Keratinocyte (primary cell): ENCODE measurements around the gene USP34. TPM values are rescaled to one million over a fixed set of nuclear protein-coding genes. Genes with fewer than 3 reads are reported as not detected.

Experiments
- DNase-seq: peaks from one replicate; pipeline ENCODE4 v3.0.0-alpha.2; 2011; ENCODE audit warnings: low read depth, missing footprints, low spot score
- FAIRE-seq: peaks from 2 replicates; lab custom pipeline; 2011; peaks lifted over from hg19 to GRCh38; lab: Jason Lieb, UNC
- H2AFZ ChIP-seq: 2 replicates; pipeline ENCODE4 v1.6.0; 2012; ENCODE audit warnings: low read length, control low read depth, inconsistent platforms; ENCODE audit not compliant: control insufficient read depth
- H3K27ac ChIP-seq: 2 replicates; pipeline ENCODE4 v1.5.1; 2011; ENCODE audit warnings: low read length; ENCODE audit not compliant: control insufficient read depth, insufficient read depth
- H3K27me3 ChIP-seq: 3 replicates; pipeline ENCODE4 v1.6.0; 2011; ENCODE audit warnings: low read length; ENCODE audit not compliant: control insufficient read depth, insufficient read depth; ENCODE audit errors: extremely low read depth
- H3K36me3 ChIP-seq, 2 experiments: 2 replicates in 1 of 2; 3 replicates in 1 of 2; pipeline ENCODE4 v1.5.1; 2011; ENCODE audit warnings: low read length in 2 of 2, mild to moderate bottlenecking in 1 of 2; ENCODE audit not compliant: control insufficient read depth in 2 of 2, insufficient read depth in 2 of 2; ENCODE audit errors: extremely low read depth in 1 of 2
- H3K4me1 ChIP-seq: 3 replicates; pipeline ENCODE4 v1.5.1; 2011; ENCODE audit warnings: low read length; ENCODE audit not compliant: control insufficient read depth, insufficient read depth; ENCODE audit errors: extremely low read depth
- H3K4me2 ChIP-seq: 3 replicates; pipeline ENCODE4 v1.6.0; 2011; ENCODE audit warnings: low read depth, low read length; ENCODE audit not compliant: control insufficient read depth, insufficient read depth; ENCODE audit errors: extremely low read depth
- H3K4me3 ChIP-seq, 3 experiments: fragments of 200-600 bp in 1 of 3; sonication (generic) in 1 of 3; 2 replicates in 2 of 3; 3 replicates in 1 of 3; pipeline ENCODE4 v1.5.1; 2011 to 2016; ENCODE audit warnings: low read length in 3 of 3, mild to moderate bottlenecking in 3 of 3, control low read depth in 2 of 3, inconsistent platforms in 1 of 3, low read depth in 1 of 3, mixed read lengths in 1 of 3, mixed run types in 1 of 3, moderate library complexity in 1 of 3; ENCODE audit not compliant: control insufficient read depth in 2 of 3, insufficient read depth in 2 of 3; ENCODE audit errors: extremely low read depth in 1 of 3
- H3K79me2 ChIP-seq: 2 replicates; pipeline ENCODE4 v1.6.0; 2012; ENCODE audit warnings: low read length; ENCODE audit not compliant: control insufficient read depth, insufficient read depth
- H3K9ac ChIP-seq: 3 replicates; pipeline ENCODE4 v1.6.0; 2011; ENCODE audit warnings: low read length; ENCODE audit not compliant: control insufficient read depth, insufficient read depth; ENCODE audit errors: extremely low read depth
- H3K9me1 ChIP-seq: 3 replicates; pipeline ENCODE4 v1.6.0; 2011; ENCODE audit warnings: low read length; ENCODE audit not compliant: control insufficient read depth, insufficient read depth; ENCODE audit errors: extremely low read depth
- H3K9me3 ChIP-seq: 2 replicates; pipeline ENCODE4 v1.5.1; 2012; ENCODE audit warnings: low read depth, low read length; ENCODE audit not compliant: control insufficient read depth
- H4K20me1 ChIP-seq: 3 replicates; pipeline ENCODE4 v1.6.0; 2011; ENCODE audit warnings: low read length; ENCODE audit not compliant: control insufficient read depth, insufficient read depth; ENCODE audit errors: extremely low read depth
- CTCF ChIP-seq, 3 experiments: IDR thresholded peaks in 1 of 3; conservative IDR thresholded peaks in 1 of 3; optimal IDR thresholded peaks in 1 of 3; 2 replicates in 2 of 3; 3 replicates in 1 of 3; pipeline versions ENCODE3 to v1.5.1; 2011; ENCODE audit warnings: low read length in 3 of 3, mild to moderate bottlenecking in 3 of 3, moderate library complexity in 2 of 3, control low read depth in 1 of 3, inconsistent platforms in 1 of 3; ENCODE audit not compliant: insufficient read depth in 2 of 3; ENCODE audit errors: extremely low read depth in 1 of 3
- EZH2 ChIP-seq: IDR thresholded peaks from one replicate; pipeline ENCODE4 v1.6.1; 2012; ENCODE audit warnings: inconsistent platforms, mild to moderate bottlenecking, low read length, moderate library complexity
- dilution Hi-C: fragments of 300-500 bp; cut with MboI; formaldehyde crosslinking; loops from one replicate; pipeline ENCODE4 v1.7.0; 2020; ENCODE audit warnings: low sequenced_read_pairs; ENCODE audit not compliant: extremely low pct_ligation_motif_present
- polyA plus RNA-seq, 5 experiments: library from polyadenylated mRNA; depleted of rRNA in 3 of 5; stranded (reverse) in 3 of 5; stranded (forward) in 1 of 5; unstranded in 1 of 5; fragments of >200 nt; gene quantifications; 1 replicate in 1 of 5; 2 replicates in 3 of 5; 3 replicates in 1 of 5; pipeline versions ENCODE4 v1.2.1 to v1.2.3, GENCODE V29; 2011 to 2012; ENCODE audit warnings: missing spikeins in 2 of 5, low read depth in 1 of 5, low replicate concordance in 1 of 5

The USP34 gene
- polyA plus RNA-seq, 1 donor (not counting 4 experiments of a cell fraction or from before 2014, with no cell fraction given), result 54.7 TPM

- H3K4me3 ChIP-seq, result peak overlapping the region; percentile 47 to 78 (median 69)
- no peaks in the 10 kb centered on the region for H4K20me1 ChIP-seq
- H3K36me3 ChIP-seq, result peaks cover 7 to 23% of the 10 kb centered on the region in 2 experiments
- no peak for TF ChIP-seq EZH2
- no peak for TF ChIP-seq CTCF (optimal IDR thresholded peaks at IDR 0.05 in 1 of 3, IDR thresholded peaks at IDR 0.05 in 1 of 3, conservative IDR thresholded peaks at IDR 0.05 in 1 of 3; ENCODE audit: extremely low read depth in 1 of 3, insufficient read depth in 2 of 3, low read length in 3 of 3)
- H3K4me1 ChIP-seq, result peaks cover 37% of the 10 kb centered on the region
- no peaks in the 10 kb centered on the region for H3K27me3 ChIP-seq
- no peaks in the 10 kb centered on the region for H3K9me3 ChIP-seq
- peak overlapping the region; percentile 78 for H2AFZ ChIP-seq
- peak overlapping the region; percentile 88 for H3K9ac ChIP-seq
- no peaks in the 10 kb centered on the region for H3K9me1 ChIP-seq
- dilution Hi-C loops, result no loop called here
- FAIRE-seq (no peak), DNase-seq (no peak)
- peak overlapping the region; percentile 88 for H3K4me2 ChIP-seq
- H3K27ac ChIP-seq, result peak overlapping the region; percentile 85
- peaks cover 8% of the 10 kb centered on the region for H3K79me2 ChIP-seq
Observed at GRCh38 chr2:61177727-61178549, 292.9 kb downstream of the USP34 start.

GRCh38 chr2:61176755-61177726, 293.8 kb downstream of the USP34 start:
- Histone ChIP-seq H3K4me2 (peak overlapping the region; percentile 88), H3K9me1 (no peaks in the 10 kb centered on the region), H3K4me3 (peak overlapping the region; percentile 60 to 78 (median 75)), H3K27ac (peak overlapping the region; percentile 85), H3K36me3 (peaks cover 4 to 17% of the 10 kb centered on the region in 2 experiments), H3K4me1 (peaks cover 37% of the 10 kb centered on the region), H3K9ac (peak overlapping the region; percentile 88), H3K79me2 (peaks cover 8% of the 10 kb centered on the region), H4K20me1 (no peaks in the 10 kb centered on the region), H2AFZ (peak overlapping the region; percentile 96), H3K9me3 (no peaks in the 10 kb centered on the region), H3K27me3 (no peaks in the 10 kb centered on the region)
- dilution Hi-C loops, result no loop called here
- peak in 1 of 3 experiments; percentile 5 for TF ChIP-seq CTCF (optimal IDR thresholded peaks at IDR 0.05 in 1 of 3, IDR thresholded peaks at IDR 0.05 in 1 of 3, conservative IDR thresholded peaks at IDR 0.05 in 1 of 3; ENCODE audit: extremely low read depth in 1 of 3, insufficient read depth in 2 of 3, low read length in 3 of 3)
- TF ChIP-seq EZH2, result no peak
- no peak for FAIRE-seq
- peak; percentile 49 for DNase-seq
